PC-3 (cell line): Measurements from ENCODE around the gene PLPP7. TPM values are rescaled to one million over a fixed set of nuclear protein-coding genes. Genes with fewer than 3 reads are reported as not detected.
"Not testable (repeated sequence)": the region's sequence is repeated elsewhere in the genome, so short reads cannot be mapped to it uniquely, and the experiment has no call there.

Experiments
- ATAC-seq: fragments of 200-7000 bp; cut with Tn5 transposase; 2 replicates; pipeline ENCODE4 v1.9.1; 2020; ENCODE audit warnings: mild to moderate bottlenecking, moderate library complexity
- BruUV-seq: library from RNA; stranded (reverse); fragments of 400-500 nt; replicated peaks from 2 replicates; lab custom pipeline; 2021; lab: Mats Ljungman, UMichigan
- CTCF ChIA-PET: fragments of 300-600 bp; sonication (Branson Sonifier 250); formaldehyde crosslinking; loops from one replicate; lab custom pipeline; 2022; ENCODE audit warnings: antibody characterized with exemption; lab: Charles Lee
- POLR2A ChIA-PET: fragments of 300-600 bp; sonication (Branson Sonifier 250); formaldehyde crosslinking; loops from one replicate; lab custom pipeline; 2022; ENCODE audit warnings: antibody characterized with exemption; ENCODE audit not compliant: unreplicated experiment; lab: Charles Lee
- DNase-seq: peaks from one replicate; pipeline ENCODE4 v3.0.0-alpha.2; 2015
- H2AFZ ChIP-seq: fragments of 300-600 bp; sonication (generic); 2 replicates; pipeline ENCODE4 v1.6.0; 2016; ENCODE audit warnings: antibody characterized with exemption, low read length
- H3F3A ChIP-seq: fragments of 300-600 bp; sonication (generic); one replicate; pipeline ENCODE4 v1.6.0; 2017; ENCODE audit warnings: antibody characterized with exemption, low read length, control low read depth, mild to moderate bottlenecking; ENCODE audit not compliant: unreplicated experiment
- H3K27ac ChIP-seq: fragments of 300-600 bp; sonication (generic); 2 replicates; pipeline ENCODE4 v1.5.1; 2016; ENCODE audit warnings: mild to moderate bottlenecking, low read length
- H3K27me3 ChIP-seq: fragments of 300-600 bp; sonication (generic); 2 replicates; pipeline ENCODE4 v1.6.1; 2016; ENCODE audit warnings: low read length, mixed read lengths
- H3K36me3 ChIP-seq: fragments of 300-600 bp; sonication (generic); 2 replicates; pipeline ENCODE4 v1.6.1; 2016; ENCODE audit warnings: low read depth, mixed run types, low read length, mixed read lengths
- H3K4me1 ChIP-seq: fragments of 300-600 bp; sonication (generic); 2 replicates; pipeline ENCODE4 v1.5.1; 2016; ENCODE audit warnings: low read length; ENCODE audit not compliant: insufficient read depth
- H3K4me2 ChIP-seq: fragments of 300-600 bp; sonication (generic); 2 replicates; pipeline ENCODE4 v1.6.0; 2016; ENCODE audit warnings: low read length
- H3K4me3 ChIP-seq: fragments of 300-600 bp; sonication (generic); 2 replicates; pipeline ENCODE4 v1.5.1; 2016; ENCODE audit warnings: mild to moderate bottlenecking, low read length, mixed read lengths
- H3K79me2 ChIP-seq: fragments of 300-600 bp; sonication (generic); 2 replicates; pipeline ENCODE4 v1.6.1; 2017; ENCODE audit warnings: low read length, mixed read lengths
- H3K9ac ChIP-seq: fragments of 300-600 bp; sonication (generic); 2 replicates; pipeline ENCODE4 v1.6.0; 2016; ENCODE audit warnings: mild to moderate bottlenecking, low read length
- H3K9me2 ChIP-seq: fragments of 300-600 bp; sonication (generic); replicated peaks from 2 replicates; pipeline ENCODE4 v1.6.1; 2016; ENCODE audit warnings: mixed run types, low read length, mixed read lengths
- H3K9me3 ChIP-seq: fragments of 300-600 bp; sonication (generic); 2 replicates; pipeline ENCODE4 v1.6.1; 2016; ENCODE audit warnings: low read length, mixed read lengths
- H4K20me1 ChIP-seq: fragments of 300-600 bp; sonication (generic); 2 replicates; pipeline ENCODE4 v1.6.1; 2016; ENCODE audit warnings: low read length, mixed read lengths
- CTCF ChIP-seq: fragments of 300-600 bp; sonication (generic); conservative IDR thresholded peaks from 2 replicates; pipeline ENCODE4 v1.5.1; 2017; ENCODE audit warnings: antibody characterized with exemption, low read depth, mild to moderate bottlenecking, low read length
- EZH2 ChIP-seq: fragments of 300-600 bp; sonication (generic); IDR thresholded peaks from one replicate; pipeline ENCODE4 v1.6.1; 2017; ENCODE audit warnings: antibody characterized with exemption, mild to moderate bottlenecking, low read length; ENCODE audit not compliant: unreplicated experiment
- EZH2phosphoT487 ChIP-seq: fragments of 300-600 bp; sonication (generic); IDR thresholded peaks from 2 replicates; pipeline ENCODE4 v1.6.1; 2018; ENCODE audit warnings: mild to moderate bottlenecking, antibody characterized with exemption, low read length, borderline replicate concordance
- intact Hi-C: fragments of 100-400 bp; cut with micrococcal nuclease; formaldehyde crosslinking; loops from 2 replicates; pipeline ENCODE4 v1.9.0; 2023
- total RNA-seq: library from RNA; depleted of rRNA; stranded (reverse); fragments of >200 nt; gene quantifications from 2 replicates; pipeline ENCODE4 v1.2.3, GENCODE V29; 2014

PLPP7 gene
- total RNA-seq, 1 experiment from 2014 or later = not detected

- no peak for TF ChIP-seq CTCF
- no peak overlapping the region for H3K9ac ChIP-seq
- H3F3A ChIP-seq = no peaks in the 10 kb centered on the region
- ChIA-PET POLR2A (no interaction called here), CTCF (no interaction called here)
- H4K20me1 ChIP-seq = no peaks in the 10 kb centered on the region
- H2AFZ ChIP-seq = no peak overlapping the region
- H3K9me2 ChIP-seq = no peaks in the 10 kb centered on the region
- H3K9me3 ChIP-seq = no peaks in the 10 kb centered on the region
- H3K4me2 ChIP-seq = no peak overlapping the region
- no TSS peak for BruUV-seq
- ATAC-seq = no peak
- H3K4me3 ChIP-seq = no peak overlapping the region
- H3K36me3 ChIP-seq = no peaks in the 10 kb centered on the region
- no peaks in the 10 kb centered on the region for H3K79me2 ChIP-seq
- H3K27ac ChIP-seq = no peak overlapping the region
- H3K27me3 ChIP-seq = no peaks in the 10 kb centered on the region
- no peak for DNase-seq
- intact Hi-C loops = no loop called here
- H3K4me1 ChIP-seq = no peaks in the 10 kb centered on the region
Observed at GRCh38 chr9:131329241-131329641, 39.7 kb downstream of the PLPP7 start.

DNA sequence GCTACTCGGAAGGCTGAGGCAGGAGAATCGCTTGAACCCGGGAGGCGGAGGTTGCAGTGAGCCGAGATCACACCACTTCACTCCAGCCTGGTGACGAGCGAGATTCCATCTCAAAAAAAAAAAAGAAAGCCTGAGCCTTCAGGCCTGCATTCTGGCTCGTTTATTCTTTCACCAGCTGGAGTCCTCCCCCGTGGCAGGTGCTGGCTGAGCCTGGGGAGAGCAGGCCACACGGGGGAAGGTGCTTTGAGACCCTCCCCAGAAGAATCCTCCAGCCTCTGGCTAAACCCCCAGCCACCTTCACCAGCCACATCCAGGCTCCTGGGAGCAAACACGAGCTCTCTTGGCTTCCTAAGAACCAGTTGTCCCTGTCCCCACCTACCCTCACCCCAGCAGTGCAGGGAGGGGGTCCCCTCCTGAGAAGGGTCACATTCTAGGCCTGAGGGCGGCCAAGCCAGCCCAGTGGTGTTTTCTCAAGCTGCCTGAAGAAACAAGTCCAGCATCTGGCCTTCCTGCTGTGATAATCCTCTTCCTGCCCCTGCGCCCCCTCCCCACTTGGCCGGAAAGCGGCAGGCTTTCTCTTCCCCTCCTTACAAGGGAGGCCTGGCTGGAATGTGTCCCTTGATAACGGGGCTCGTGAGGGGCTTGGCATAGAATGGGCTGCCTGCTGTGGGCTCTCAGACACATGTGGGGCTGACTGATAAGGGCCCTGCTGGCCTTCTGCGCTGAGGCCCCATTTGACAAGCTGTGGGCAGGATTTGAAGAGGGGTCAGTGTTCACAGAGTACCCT, 41.5 kb downstream of the PLPP7 start:
- Histone ChIP-seq H3K9me3 (no peaks in the 10 kb centered on the region), H3K9ac (no peak overlapping the region), H2AFZ (no peak overlapping the region), H4K20me1 (no peaks in the 10 kb centered on the region), H3F3A (no peaks in the 10 kb centered on the region), H3K4me2 (no peak overlapping the region), H3K27ac (no peak overlapping the region), H3K4me3 (no peak overlapping the region), H3K79me2 (no peaks in the 10 kb centered on the region), H3K9me2 (no peaks in the 10 kb centered on the region), H3K27me3 (no peaks in the 10 kb centered on the region), H3K36me3 (no peaks in the 10 kb centered on the region), H3K4me1 (no peaks in the 10 kb centered on the region)
- TF ChIP-seq EZH2phosphoT487 (no peak), EZH2 (no peak), CTCF (no peak)
- no peak for DNase-seq
- intact Hi-C loops = no loop called here
- CTCF ChIA-PET = no interaction called here
- ATAC-seq = no peak
- POLR2A ChIA-PET = no interaction called here
- no TSS peak for BruUV-seq

- DNase-seq, BruUV-seq, ATAC-seq, H2AFZ ChIP-seq, H3K27me3 ChIP-seq, H3K9me2 ChIP-seq, H3K27ac ChIP-seq, intact Hi-C loops, H3K36me3 ChIP-seq, CTCF ChIA-PET, POLR2A ChIA-PET, H3K4me2 ChIP-seq, H4K20me1 ChIP-seq, H3K4me3 ChIP-seq, H3K79me2 ChIP-seq, H3F3A ChIP-seq, H3K9ac ChIP-seq, H3K4me1 ChIP-seq, H3K9me3 ChIP-seq: not testable (repeated sequence)
Observed at GRCh38 chr9:131331996-131332395, 42.5 kb downstream of the PLPP7 start.
